Measurements from ENCODE around the gene KIF6.

- TF ChIP-seq CTCF (IDR thresholded peaks at IDR 0.05; ENCODE audit: insufficient read depth, low read length, poor library complexity, severe bottlenecking) (no peak), EZH2phosphoT487 (conservative IDR thresholded peaks at IDR 0.05; ENCODE audit: low read length) (no peak)
Observed at GRCh38 chr6:39313526-39314272, 411.5 kb downstream of the KIF6 start.
